Measurements from ENCODE around the gene PPP2R5D. TPM values are rescaled to one million over a fixed set of nuclear protein-coding genes. Genes with fewer than 3 reads are reported as not detected.

The PPP2R5D gene
- total and polyA plus RNA-seq, 2 donors, result 30.1 to 43.0 TPM

- Histone ChIP-seq H3K4me3 (ENCODE audit: low read depth, low read length) (peak overlapping the region; percentile 82), H3K27ac (ENCODE audit: low read depth) (peak overlapping the region; percentile 93), H3K36me3 (ENCODE audit: insufficient read depth) (no peaks in the 10 kb centered on the region), H3K4me1 (ENCODE audit: insufficient read depth) (no peaks in the 10 kb centered on the region)
- WGBS, result 66% methylated on average over 17 of the region's 17 CpGs
- DNase-seq (ENCODE audit: extremely low spot score), result no peak
Measured at GRCh38 chr6:43054206-43054943, 70.0 kb downstream of the PPP2R5D start.

GRCh38 chr6:43055966-43056365 is 71.6 kb downstream of the PPP2R5D start:
- 83% methylated on average over 8 of the region's 8 CpGs for WGBS
- Histone ChIP-seq H3K4me3 (ENCODE audit: low read depth, low read length) (no peak overlapping the region), H3K27ac (ENCODE audit: low read depth) (no peak overlapping the region), H3K4me1 (ENCODE audit: insufficient read depth) (no peaks in the 10 kb centered on the region), H3K36me3 (ENCODE audit: insufficient read depth) (no peaks in the 10 kb centered on the region)
- no peak for DNase-seq (ENCODE audit: extremely low spot score)

GRCh38 chr6:43058531-43058930 is 74.2 kb downstream of the PPP2R5D start:
- peak overlapping the region; percentile 89 for H3K4me3 ChIP-seq (ENCODE audit: low read depth, low read length)
- no peak overlapping the region for H3K27ac ChIP-seq (ENCODE audit: low read depth)
- H3K4me1 ChIP-seq (ENCODE audit: insufficient read depth), result no peaks in the 10 kb centered on the region
- no peaks in the 10 kb centered on the region for H3K36me3 ChIP-seq (ENCODE audit: insufficient read depth)
- no peak for DNase-seq (ENCODE audit: extremely low spot score)
- 81% methylated on average over 1 of the region's 1 CpG for WGBS

- Histone ChIP-seq H3K36me3 (ENCODE audit: insufficient read depth) (no peaks in the 10 kb centered on the region), H3K27ac (ENCODE audit: low read depth) (peak within 1 kb of the TSS; percentile 91), H3K4me1 (ENCODE audit: insufficient read depth) (no peaks in the 10 kb centered on the region), H3K4me3 (ENCODE audit: low read depth, low read length) (peak within 1 kb of the TSS; percentile 89)
- DNase-seq (ENCODE audit: extremely low spot score), result peak; percentile 98
- under 1% methylated on average over 64 of the region's 64 CpGs for WGBS
Measured at GRCh38 chr6:43059168-43060033, 75.0 kb downstream of the PPP2R5D start, which contains the start of the genes KLC4 and MRPL2. Gene KLC4 (plus strand): TSS chr6:43059631. CDS start chr6:43061336, 1,705 bp downstream. Gene MRPL2 (minus strand): TSS chr6:43059434. CDS start chr6:43059381, 53 bp downstream.

GRCh38 chr6:43060034-43060754 is 75.8 kb downstream of the PPP2R5D start:
- H3K4me3 ChIP-seq (ENCODE audit: low read depth, low read length), result peak overlapping the region; percentile 65
- no peak for DNase-seq (ENCODE audit: extremely low spot score)
- no peaks in the 10 kb centered on the region for H3K36me3 ChIP-seq (ENCODE audit: insufficient read depth)
- WGBS, result 11% methylated on average over 15 of the region's 15 CpGs
- peak overlapping the region; percentile 84 for H3K27ac ChIP-seq (ENCODE audit: low read depth)
- no peaks in the 10 kb centered on the region for H3K4me1 ChIP-seq (ENCODE audit: insufficient read depth)

GRCh38 chr6:43060755-43061633 is 76.6 kb downstream of the PPP2R5D start:
- no peaks in the 10 kb centered on the region for H3K36me3 ChIP-seq (ENCODE audit: insufficient read depth)
- H3K4me3 ChIP-seq (ENCODE audit: low read depth, low read length), result no peak overlapping the region
- H3K27ac ChIP-seq (ENCODE audit: low read depth), result no peak overlapping the region
- H3K4me1 ChIP-seq (ENCODE audit: insufficient read depth), result no peaks in the 10 kb centered on the region
- WGBS, result 86% methylated on average over 12 of the region's 12 CpGs
- DNase-seq (ENCODE audit: extremely low spot score), result no peak

GRCh38 chr6:43061861-43062260 is 77.5 kb downstream of the PPP2R5D start:
- Histone ChIP-seq H3K4me1 (ENCODE audit: insufficient read depth) (no peaks in the 10 kb centered on the region), H3K36me3 (ENCODE audit: insufficient read depth) (no peaks in the 10 kb centered on the region), H3K27ac (ENCODE audit: low read depth) (no peak overlapping the region), H3K4me3 (ENCODE audit: low read depth, low read length) (no peak overlapping the region)
- no peak for DNase-seq (ENCODE audit: extremely low spot score)
- WGBS, result 78% methylated on average over 2 of the region's 2 CpGs

Other genes with a start within 250 kb of the PPP2R5D start
- 31.4 TPM for gene TBCC, start 238.5 kb upstream of the PPP2R5D start, total RNA-seq
- gene TBCC, start 238.5 kb upstream of the PPP2R5D start, polyA plus RNA-seq, result 29.8 TPM
- 16.2 TPM for gene BICRAL, start 202.5 kb upstream of the PPP2R5D start, total RNA-seq
- gene BICRAL, start 202.5 kb upstream of the PPP2R5D start, polyA plus RNA-seq, result 12.3 TPM
- gene RPL7L1, start 105.0 kb upstream of the PPP2R5D start, total RNA-seq, result 96.9 TPM
- 48.8 TPM for gene RPL7L1, start 105.0 kb upstream of the PPP2R5D start, polyA plus RNA-seq
- not detected for gene PTCRA, start 68.5 kb upstream of the PPP2R5D start, total RNA-seq
- not detected for gene PTCRA, start 68.5 kb upstream of the PPP2R5D start, polyA plus RNA-seq
- 15.8 TPM for gene CNPY3, start 55.1 kb upstream of the PPP2R5D start, total RNA-seq
- 43.8 TPM for gene CNPY3, start 55.1 kb upstream of the PPP2R5D start, polyA plus RNA-seq
- 0.42 TPM for gene GNMT, start 23.8 kb upstream of the PPP2R5D start, total RNA-seq
- gene GNMT, start 23.8 kb upstream of the PPP2R5D start, polyA plus RNA-seq, result 0.52 TPM
- gene PEX6, start 5.4 kb upstream of the PPP2R5D start, total RNA-seq, result 12.2 TPM
- gene PEX6, start 5.4 kb upstream of the PPP2R5D start, polyA plus RNA-seq, result 18.9 TPM
- 29.1 TPM for gene MEA1, start 29.4 kb downstream of the PPP2R5D start, total RNA-seq
- gene MEA1, start 29.4 kb downstream of the PPP2R5D start, polyA plus RNA-seq, result 87.7 TPM
- 75.8 TPM for gene KLHDC3, start 29.7 kb downstream of the PPP2R5D start, total RNA-seq
- 90.4 TPM for gene KLHDC3, start 29.7 kb downstream of the PPP2R5D start, polyA plus RNA-seq
- gene RRP36, start 37.1 kb downstream of the PPP2R5D start, total RNA-seq, result 37.1 TPM
- 38.1 TPM for gene RRP36, start 37.1 kb downstream of the PPP2R5D start, polyA plus RNA-seq
- 26.5 TPM for gene CUL7, start 69.3 kb downstream of the PPP2R5D start, total RNA-seq
- 10.8 TPM for gene CUL7, start 69.3 kb downstream of the PPP2R5D start, polyA plus RNA-seq
- 9.3 TPM for gene MRPL2, start 74.9 kb downstream of the PPP2R5D start, total RNA-seq
- 61.6 TPM for gene MRPL2, start 74.9 kb downstream of the PPP2R5D start, polyA plus RNA-seq
- gene KLC4, start 75.1 kb downstream of the PPP2R5D start, total RNA-seq, result 17.1 TPM
- gene KLC4, start 75.1 kb downstream of the PPP2R5D start, polyA plus RNA-seq, result 31.9 TPM
- gene PTK7, start 91.7 kb downstream of the PPP2R5D start, total RNA-seq, result 89.6 TPM
- 49.6 TPM for gene PTK7, start 91.7 kb downstream of the PPP2R5D start, polyA plus RNA-seq
- gene SRF, start 186.7 kb downstream of the PPP2R5D start, total RNA-seq, result 19.2 TPM
- gene SRF, start 186.7 kb downstream of the PPP2R5D start, polyA plus RNA-seq, result 116 TPM
- gene CUL9, start 197.6 kb downstream of the PPP2R5D start, total RNA-seq, result 20.6 TPM
- 23.5 TPM for gene CUL9, start 197.6 kb downstream of the PPP2R5D start, polyA plus RNA-seq
- 18.2 TPM for gene DNPH1, start 244.9 kb downstream of the PPP2R5D start, total RNA-seq
- gene DNPH1, start 244.9 kb downstream of the PPP2R5D start, polyA plus RNA-seq, result 108 TPM

All from urinary bladder (tissue), 4 donors.